C4-2B (cell line): ENCODE measurements around the gene ADGRB3.

Source experiments
- ZFX ChIP-seq: fragments of 450-650 bp; IDR thresholded peaks from 2 replicates; pipeline ENCODE4 v1.6.1; 2017
- TF ChIP-seq, protein P1 (sequence below): fragments of 450-650 bp; conservative IDR thresholded peaks from 2 replicates; pipeline ENCODE4 v1.5.1; 2017; ENCODE audit warnings: mild to moderate bottlenecking

GRCh38 chr6:69294862-69295261 is 659.8 kb downstream of the ADGRB3 start:
- TF ChIP-seq, protein P1, sequence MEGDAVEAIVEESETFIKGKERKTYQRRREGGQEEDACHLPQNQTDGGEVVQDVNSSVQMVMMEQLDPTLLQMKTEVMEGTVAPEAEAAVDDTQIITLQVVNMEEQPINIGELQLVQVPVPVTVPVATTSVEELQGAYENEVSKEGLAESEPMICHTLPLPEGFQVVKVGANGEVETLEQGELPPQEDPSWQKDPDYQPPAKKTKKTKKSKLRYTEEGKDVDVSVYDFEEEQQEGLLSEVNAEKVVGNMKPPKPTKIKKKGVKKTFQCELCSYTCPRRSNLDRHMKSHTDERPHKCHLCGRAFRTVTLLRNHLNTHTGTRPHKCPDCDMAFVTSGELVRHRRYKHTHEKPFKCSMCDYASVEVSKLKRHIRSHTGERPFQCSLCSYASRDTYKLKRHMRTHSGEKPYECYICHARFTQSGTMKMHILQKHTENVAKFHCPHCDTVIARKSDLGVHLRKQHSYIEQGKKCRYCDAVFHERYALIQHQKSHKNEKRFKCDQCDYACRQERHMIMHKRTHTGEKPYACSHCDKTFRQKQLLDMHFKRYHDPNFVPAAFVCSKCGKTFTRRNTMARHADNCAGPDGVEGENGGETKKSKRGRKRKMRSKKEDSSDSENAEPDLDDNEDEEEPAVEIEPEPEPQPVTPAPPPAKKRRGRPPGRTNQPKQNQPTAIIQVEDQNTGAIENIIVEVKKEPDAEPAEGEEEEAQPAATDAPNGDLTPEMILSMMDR: no peak
- TF ChIP-seq ZFX: no peak
